Mesenchymal stem cell (in vitro differentiated cells and primary cell): ENCODE data around the gene ACSL5.

Experiments used
- DNase-seq: peaks from one replicate; pipeline ENCODE4 v3.0.0-alpha.2; 2013
- H2AFZ ChIP-seq: one replicate; pipeline ENCODE4 v1.6.1; 2013; ENCODE audit warnings: low read depth, mild to moderate bottlenecking, control low read depth, inconsistent platforms, low read length, moderate library complexity
- H2AK5ac ChIP-seq: 2 replicates; pipeline ENCODE4 v1.6.1; 2013; ENCODE audit warnings: low read length, moderate library complexity, mild to moderate bottlenecking, inconsistent platforms; ENCODE audit not compliant: severe bottlenecking
- H2BK120ac ChIP-seq: one replicate; pipeline ENCODE4 v1.6.1; 2013; ENCODE audit warnings: low read depth, mild to moderate bottlenecking, inconsistent platforms, low read length, moderate library complexity
- H2BK12ac ChIP-seq, 2 experiments: one replicate each; pipeline ENCODE4 v1.6.1; 2013; ENCODE audit warnings: inconsistent platforms in 2 of 2, low read length in 2 of 2, mild to moderate bottlenecking in 2 of 2, moderate library complexity in 2 of 2, control low read depth in 1 of 2
- H2BK15ac ChIP-seq: one replicate; pipeline ENCODE4 v1.6.1; 2013; ENCODE audit warnings: mild to moderate bottlenecking, low read depth, inconsistent platforms; ENCODE audit not compliant: poor library complexity, severe bottlenecking
- H2BK5ac ChIP-seq: 2 replicates; pipeline ENCODE4 v1.6.1; 2013; ENCODE audit warnings: low read depth, mild to moderate bottlenecking, low read length, control low read depth, inconsistent platforms; ENCODE audit not compliant: poor library complexity, severe bottlenecking
- H3K14ac ChIP-seq, 2 experiments: one replicate each; pipeline ENCODE4 v1.6.1; 2013; ENCODE audit warnings: inconsistent platforms in 2 of 2, low read length in 2 of 2, control low read depth in 1 of 2, mild to moderate bottlenecking in 1 of 2, moderate library complexity in 1 of 2
- H3K18ac ChIP-seq, 2 experiments: one replicate each; pipeline ENCODE4 v1.6.1; 2013; ENCODE audit warnings: inconsistent platforms in 2 of 2, low read length in 2 of 2, control low read depth in 1 of 2, low read depth in 1 of 2, mild to moderate bottlenecking in 1 of 2
- H3K23ac ChIP-seq, 2 experiments: one replicate each; pipeline ENCODE4 v1.6.1; 2013; ENCODE audit warnings: inconsistent platforms in 2 of 2, low read length in 2 of 2, mild to moderate bottlenecking in 2 of 2, moderate library complexity in 2 of 2, control low read depth in 1 of 2
- H3K27ac ChIP-seq: 2 replicates; pipeline ENCODE4 v1.5.1; 2013; ENCODE audit warnings: mild to moderate bottlenecking, moderate library complexity, low read length, control low read depth, inconsistent platforms; ENCODE audit not compliant: poor library complexity, severe bottlenecking
- H3K27me3 ChIP-seq, 2 experiments: 2 replicates each; pipeline versions ENCODE4 v1.6.1 to v1.7.0; 2013; ENCODE audit warnings: low read length in 2 of 2, mild to moderate bottlenecking in 2 of 2, moderate library complexity in 2 of 2, control low read depth in 1 of 2, inconsistent platforms in 1 of 2; ENCODE audit not compliant: control insufficient read depth in 1 of 2, insufficient read depth in 1 of 2
- H3K36me3 ChIP-seq, 2 experiments: 2 replicates each; pipeline versions ENCODE4 v1.6.1 to v1.7.0; 2013; ENCODE audit warnings: low read length in 2 of 2, control low read depth in 1 of 2, inconsistent platforms in 1 of 2, low read depth in 1 of 2, mild to moderate bottlenecking in 1 of 2; ENCODE audit not compliant: insufficient read depth in 2 of 2, control insufficient read depth in 1 of 2
- H3K4ac ChIP-seq, 2 experiments: one replicate each; pipeline ENCODE4 v1.6.1; 2013; ENCODE audit warnings: inconsistent platforms in 2 of 2, low read length in 2 of 2, mild to moderate bottlenecking in 2 of 2, moderate library complexity in 2 of 2, control low read depth in 1 of 2, low read depth in 1 of 2
- H3K4me1 ChIP-seq: 2 replicates; pipeline ENCODE4 v1.6.1; 2013; ENCODE audit warnings: low read depth, low read length, control low read depth; ENCODE audit not compliant: control insufficient read depth, insufficient read depth
- H3K4me2 ChIP-seq: 2 replicates; pipeline ENCODE4 v1.6.1; 2013; ENCODE audit warnings: low read length, mild to moderate bottlenecking, inconsistent platforms; ENCODE audit not compliant: poor library complexity, severe bottlenecking
- H3K4me3 ChIP-seq, 2 experiments: 2 replicates each; pipeline versions ENCODE4 v1.5.1 to v1.7.0; 2013; ENCODE audit warnings: low read length in 2 of 2, mild to moderate bottlenecking in 2 of 2, control low read depth in 1 of 2, low read depth in 1 of 2; ENCODE audit not compliant: insufficient read depth in 1 of 2
- H3K79me1 ChIP-seq: replicated peaks from 2 replicates; pipeline ENCODE4 v1.6.1; 2013; ENCODE audit warnings: mild to moderate bottlenecking, control low read depth, low read length, inconsistent platforms; ENCODE audit not compliant: poor library complexity, severe bottlenecking
- H3K9ac ChIP-seq: 2 replicates; pipeline ENCODE4 v1.7.0; 2013; ENCODE audit warnings: mild to moderate bottlenecking, low read length, moderate library complexity
- H3K9me3 ChIP-seq: 2 replicates; pipeline ENCODE4 v1.7.0; 2013; ENCODE audit warnings: mild to moderate bottlenecking, low read length; ENCODE audit not compliant: control insufficient read depth
- H4K8ac ChIP-seq: one replicate; pipeline ENCODE4 v1.6.1; 2013; ENCODE audit warnings: inconsistent platforms, mild to moderate bottlenecking, low read length, moderate library complexity
- H4K91ac ChIP-seq: one replicate; pipeline ENCODE4 v1.6.1; 2013; ENCODE audit warnings: mild to moderate bottlenecking, low read length, inconsistent platforms
- WGBS: methylation state at CpG from one replicate; pipeline ENCODE4 v1.1.7; 2013; ENCODE audit warnings: mixed read lengths; 5-methylcytosine and 5-hydroxymethylcytosine counted together

Gene ACSL5

DNA sequence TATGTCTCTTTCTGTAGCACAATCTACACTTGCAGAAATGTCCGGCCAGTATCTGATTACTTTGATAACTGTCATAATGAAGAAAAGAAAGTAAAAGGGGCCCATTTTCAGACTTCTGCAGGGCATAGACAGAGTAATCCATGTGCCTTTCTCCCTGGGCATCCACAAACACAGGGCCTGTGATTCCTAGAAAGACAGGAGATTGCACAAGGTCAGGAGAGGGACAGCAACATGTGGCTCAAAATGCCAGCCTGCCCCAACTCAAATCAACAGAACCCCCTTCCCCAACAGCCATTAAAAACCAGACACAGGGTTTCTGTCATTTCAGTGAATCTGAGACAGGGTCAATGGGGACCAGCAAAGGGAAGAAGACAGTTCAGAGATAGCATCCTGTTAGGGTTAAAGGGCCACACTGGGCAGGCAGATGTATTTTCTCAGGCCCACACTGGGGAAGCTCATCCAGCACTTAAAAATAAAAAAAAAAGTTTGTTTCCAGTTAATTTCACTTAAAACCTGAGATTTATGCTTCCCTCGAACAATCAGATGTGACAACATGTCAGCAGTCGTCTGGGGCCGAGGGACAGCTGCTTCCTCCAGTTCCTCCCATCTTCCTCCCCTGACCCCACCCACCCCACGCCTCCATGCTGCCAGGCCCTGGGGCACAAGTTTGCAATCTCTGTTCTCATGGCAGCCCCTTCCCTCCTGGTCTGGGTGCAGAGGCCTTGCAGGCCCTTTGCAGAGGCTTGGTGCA lies 30.7 kb upstream of the ACSL5 start:
- Histone ChIP-seq H2BK12ac (no peak overlapping the region), H2AK5ac (no peak overlapping the region), H3K9me3 (no peaks in the 10 kb centered on the region), H3K79me1 (no peaks in the 10 kb centered on the region), H3K23ac (no peak overlapping the region), H3K4ac (no peak overlapping the region), H3K9ac (no peak overlapping the region), H2BK120ac (no peak overlapping the region), H4K8ac (no peak overlapping the region), H3K18ac (no peak overlapping the region), H3K4me3 (no peak overlapping the region), H3K27ac (no peak overlapping the region), H3K14ac (no peak overlapping the region), H3K36me3 (no peaks in the 10 kb centered on the region), H3K27me3 (peaks cover 0 to 6% of the 10 kb centered on the region in 2 experiments), H4K91ac (no peak overlapping the region), H3K4me2 (no peak overlapping the region), H3K4me1 (no peaks in the 10 kb centered on the region), H2BK5ac (no peak overlapping the region), H2AFZ (no peak overlapping the region), H2BK15ac (no peak overlapping the region)
- WGBS, result 70% methylated on average over 4 of the region's 5 CpGs
- DNase-seq, result no peak

DNA sequence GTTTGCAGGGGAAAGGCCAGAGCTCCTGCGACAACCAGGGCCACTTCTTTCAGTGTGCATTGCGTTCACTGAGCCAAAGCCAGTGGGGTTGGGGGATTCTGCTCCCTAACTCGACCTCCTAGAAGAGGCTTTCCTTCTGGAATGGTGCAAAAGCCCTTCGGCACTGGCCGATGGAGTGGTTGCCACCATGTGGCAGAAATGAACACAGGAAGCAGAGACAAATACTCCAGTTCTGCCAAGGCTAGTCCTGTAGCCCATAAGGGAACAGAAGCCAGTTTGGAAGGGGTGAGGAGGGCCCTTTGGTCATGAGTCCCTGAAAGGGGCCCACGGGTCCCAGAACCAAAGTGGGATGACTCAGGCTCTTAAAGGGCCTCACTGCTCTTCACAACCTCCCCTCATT lies 29.7 kb upstream of the ACSL5 start:
- H3K14ac ChIP-seq, result no peak overlapping the region
- H3K9me3 ChIP-seq, result no peaks in the 10 kb centered on the region
- H3K27me3 ChIP-seq, result peaks cover 0 to 6% of the 10 kb centered on the region in 2 experiments
- no peak for DNase-seq
- H3K27ac ChIP-seq, result no peak overlapping the region
- H2BK120ac ChIP-seq, result no peak overlapping the region
- H3K4ac ChIP-seq, result no peak overlapping the region
- no peak overlapping the region for H2AFZ ChIP-seq
- no peak overlapping the region for H2BK5ac ChIP-seq
- no peak overlapping the region for H2BK12ac ChIP-seq
- no peak overlapping the region for H3K4me3 ChIP-seq
- H3K23ac ChIP-seq, result no peak overlapping the region
- WGBS, result 85% methylated on average over 5 of the region's 6 CpGs
- no peak overlapping the region for H3K18ac ChIP-seq
- no peaks in the 10 kb centered on the region for H3K4me1 ChIP-seq
- H2AK5ac ChIP-seq, result no peak overlapping the region
- no peak overlapping the region for H4K8ac ChIP-seq
- no peaks in the 10 kb centered on the region for H3K79me1 ChIP-seq
- H3K9ac ChIP-seq, result no peak overlapping the region
- H3K36me3 ChIP-seq, result no peaks in the 10 kb centered on the region
- no peak overlapping the region for H4K91ac ChIP-seq
- no peak overlapping the region for H3K4me2 ChIP-seq
- H2BK15ac ChIP-seq, result no peak overlapping the region

DNA sequence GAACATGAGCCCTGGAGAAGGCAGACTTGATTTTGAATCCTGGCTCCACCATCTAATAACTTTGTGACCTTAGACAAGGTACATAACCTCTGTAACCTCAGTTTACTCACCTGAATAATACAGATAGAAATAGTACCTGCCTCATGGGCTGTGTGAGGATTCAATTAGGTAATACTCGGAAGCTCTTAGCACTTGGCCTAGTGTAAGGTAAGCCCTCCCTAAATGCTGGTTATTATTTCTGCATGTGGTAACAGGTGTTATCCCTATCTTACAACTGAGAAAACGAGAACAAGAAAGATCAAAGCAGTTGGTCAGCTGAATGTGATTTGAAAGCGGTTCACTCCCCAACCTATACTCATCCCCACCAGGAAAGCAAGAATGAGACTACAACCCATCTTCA lies 28.7 kb upstream of the ACSL5 start:
- Histone ChIP-seq H2BK120ac (no peak overlapping the region), H3K9ac (no peak overlapping the region), H3K4me2 (no peak overlapping the region), H3K9me3 (no peaks in the 10 kb centered on the region), H3K27me3 (peaks cover 0 to 6% of the 10 kb centered on the region in 2 experiments), H4K8ac (no peak overlapping the region), H2BK15ac (no peak overlapping the region), H3K4me1 (no peaks in the 10 kb centered on the region), H3K4ac (no peak overlapping the region), H3K4me3 (no peak overlapping the region), H3K23ac (no peak overlapping the region), H3K18ac (no peak overlapping the region), H2BK5ac (no peak overlapping the region), H3K14ac (no peak overlapping the region), H3K79me1 (no peaks in the 10 kb centered on the region), H4K91ac (no peak overlapping the region), H2AK5ac (no peak overlapping the region), H3K36me3 (no peaks in the 10 kb centered on the region), H2AFZ (no peak overlapping the region), H3K27ac (no peak overlapping the region), H2BK12ac (no peak overlapping the region)
- DNase-seq, result no peak
- WGBS, result 73% methylated on average over 3 of the region's 3 CpGs

DNA sequence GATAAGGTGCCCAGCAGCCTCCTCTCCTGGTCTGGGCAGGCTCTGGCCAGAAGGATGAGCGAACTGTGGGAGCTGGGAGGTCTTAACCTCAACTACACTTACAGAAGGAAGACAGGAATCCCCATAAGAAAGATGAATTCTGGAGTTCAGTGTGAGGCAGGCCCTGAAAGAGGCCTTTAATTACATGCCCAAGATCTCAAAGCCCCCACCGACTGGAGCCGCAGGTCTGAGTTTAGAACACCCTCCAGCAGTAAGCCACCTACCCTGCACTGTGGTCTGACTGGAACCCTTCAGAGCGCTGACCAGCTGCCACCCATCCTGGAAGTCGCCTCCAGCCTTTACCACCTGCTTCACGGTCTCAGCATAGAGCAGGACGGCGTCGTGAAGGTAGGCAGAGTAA lies 28.2 kb upstream of the ACSL5 start:
- no peak overlapping the region for H2BK15ac ChIP-seq
- H3K18ac ChIP-seq, result no peak overlapping the region
- DNase-seq, result no peak
- H4K8ac ChIP-seq, result no peak overlapping the region
- no peak overlapping the region for H3K27ac ChIP-seq
- no peak overlapping the region for H3K14ac ChIP-seq
- H2AFZ ChIP-seq, result no peak overlapping the region
- no peak overlapping the region for H3K23ac ChIP-seq
- H3K4ac ChIP-seq, result no peak overlapping the region
- no peak overlapping the region for H2BK120ac ChIP-seq
- 92% methylated on average over 8 of the region's 9 CpGs for WGBS
- H4K91ac ChIP-seq, result no peak overlapping the region
- H2BK5ac ChIP-seq, result no peak overlapping the region
- H3K9me3 ChIP-seq, result no peaks in the 10 kb centered on the region
- H3K4me1 ChIP-seq, result no peaks in the 10 kb centered on the region
- no peaks in the 10 kb centered on the region for H3K36me3 ChIP-seq
- no peak overlapping the region for H3K9ac ChIP-seq
- no peak overlapping the region for H2BK12ac ChIP-seq
- H3K79me1 ChIP-seq, result no peaks in the 10 kb centered on the region
- H3K27me3 ChIP-seq, result peaks cover 0 to 6% of the 10 kb centered on the region in 2 experiments
- no peak overlapping the region for H3K4me3 ChIP-seq
- no peak overlapping the region for H2AK5ac ChIP-seq
- H3K4me2 ChIP-seq, result no peak overlapping the region
